Hindlimb muscle (tissue), 1 donor: ENCODE data around the gene CFB. TPM values are rescaled to one million over a fixed set of nuclear protein-coding genes. Genes with fewer than 3 reads are reported as not detected.
"Not testable (repeated sequence)": the region's sequence is repeated elsewhere in the genome, so short reads cannot be mapped to it uniquely, and the experiment has no call there.

Experiments used
- DNase-seq: peaks from one replicate; pipeline ENCODE4 v3.0.0-alpha.2; 2013
- polyA plus RNA-seq: library from polyadenylated mRNA; unstranded; fragments of 120-200 nt; gene quantifications from one replicate; pipeline ENCODE4 v1.2.1, GENCODE V29; 2013; ENCODE audit not compliant: insufficient read length

Gene CFB
- 1.7 TPM for polyA plus RNA-seq

- DNase-seq, result peak; percentile 64
Observed at GRCh38 chr6:31945507-31946369, at the start of gene CFB. Gene CFB (plus strand): TSS chr6:31946095. CDS start chr6:31946222, 127 bp downstream.

- DNase-seq, result no peak
Observed at GRCh38 chr6:31896493-31896855, 49.4 kb upstream of the CFB start.

GRCh38 chr6:31896856-31897611 lies 48.9 kb upstream of the CFB start:
- DNase-seq, result no peak

- DNase-seq, result peak; percentile 92
Observed at GRCh38 chr6:31897612-31898382, 48.1 kb upstream of the CFB start, which contains the start of gene EHMT2. Gene EHMT2 (minus strand): TSS chr6:31897698. CDS start chr6:31897677, 21 bp downstream.

GRCh38 chr6:31898383-31899011 lies 47.4 kb upstream of the CFB start:
- peak; percentile 38 for DNase-seq

GRCh38 chr6:31899215-31899614 lies 46.7 kb upstream of the CFB start:
- no peak for DNase-seq

- no peak for DNase-seq
Observed at GRCh38 chr6:31899882-31900722, 45.8 kb upstream of the CFB start.

- no peak for DNase-seq
Observed at GRCh38 chr6:31900917-31901414, 44.9 kb upstream of the CFB start.

- DNase-seq, result peak; percentile 58
Observed at GRCh38 chr6:31901415-31901952, 44.4 kb upstream of the CFB start.

GRCh38 chr6:31901953-31902643 lies 43.8 kb upstream of the CFB start, which contains the start of gene ZBTB12:
Gene ZBTB12 (minus strand): TSS chr6:31902086. CDS start chr6:31901305, 781 bp downstream.
- DNase-seq, result peak; percentile 97

GRCh38 chr6:31903957-31904356 lies 41.9 kb upstream of the CFB start:
- no peak for DNase-seq

GRCh38 chr6:31905041-31905440 lies 40.9 kb upstream of the CFB start:
- no peak for DNase-seq

GRCh38 chr6:31906122-31906521 lies 39.8 kb upstream of the CFB start:
- no peak for DNase-seq

GRCh38 chr6:31906727-31907126 lies 39.2 kb upstream of the CFB start:
- DNase-seq, result not testable (repeated sequence)

GRCh38 chr6:31907158-31907813 lies 38.6 kb upstream of the CFB start:
- no peak for DNase-seq

GRCh38 chr6:31908255-31908654 lies 37.6 kb upstream of the CFB start:
- not testable (repeated sequence) for DNase-seq

- DNase-seq, result no peak
Observed at GRCh38 chr6:31908791-31909190, 37.1 kb upstream of the CFB start.

GRCh38 chr6:31909298-31909697 lies 36.6 kb upstream of the CFB start:
- DNase-seq, result not testable (repeated sequence)

- no peak for DNase-seq
Observed at GRCh38 chr6:31911826-31912585, 33.9 kb upstream of the CFB start.
